Femur (tissue), 1 donor: ENCODE data around the gene KRT6B.
"Not testable (repeated sequence)": the region's sequence is repeated elsewhere in the genome, so short reads cannot be mapped to it uniquely, and the experiment has no call there.

ENCODE experiments used
- DNase-seq: peaks from one replicate; pipeline ENCODE4 v3.0.0-alpha.2; 2017

Gene KRT6B

DNA sequence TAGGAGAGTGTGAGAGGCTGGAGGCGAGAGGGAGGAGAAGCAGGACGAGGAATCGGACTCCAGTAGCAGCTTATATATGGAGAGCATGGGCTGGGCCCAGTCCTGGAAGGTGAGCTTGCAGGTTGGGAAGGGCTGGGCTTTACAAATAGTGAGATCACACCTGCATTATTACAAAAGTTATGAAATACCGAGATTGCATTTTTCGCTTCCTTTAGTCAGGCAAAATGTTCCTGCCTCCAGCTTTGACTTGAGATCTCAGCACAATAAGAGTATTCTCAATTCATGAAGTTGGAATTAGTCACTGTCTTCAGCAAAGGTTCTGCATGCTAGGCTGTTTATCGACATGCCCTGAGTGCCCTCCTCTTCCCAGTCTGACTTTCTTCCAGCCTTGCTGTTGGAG, at the start of gene KRT6B:
Gene KRT6B, minus strand, starts transcription at position 46 of the 400 bp plus-strand sequence. CDS start 68 bp downstream, outside the sequence.
- DNase-seq: no peak

DNA sequence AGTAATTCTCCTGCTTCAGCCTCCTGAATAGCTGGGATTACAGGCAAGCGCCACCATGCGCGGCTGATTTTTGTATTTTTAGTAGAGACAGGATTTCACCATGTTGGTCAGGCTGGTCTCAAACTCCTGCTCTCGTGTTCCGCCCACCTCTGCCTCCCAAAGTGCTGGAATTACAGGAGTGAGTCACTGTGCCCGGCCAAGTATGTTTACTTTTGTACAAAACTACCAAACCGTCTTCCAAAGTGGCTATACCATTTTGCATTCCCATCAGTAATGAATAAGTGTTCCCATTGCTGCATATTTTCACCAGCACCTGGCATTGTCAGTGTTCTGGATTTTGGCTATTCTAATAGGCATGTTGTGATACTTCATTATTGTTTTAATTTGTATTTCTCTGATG, 49.5 kb upstream of the KRT6B start:
- no peak for DNase-seq

DNA sequence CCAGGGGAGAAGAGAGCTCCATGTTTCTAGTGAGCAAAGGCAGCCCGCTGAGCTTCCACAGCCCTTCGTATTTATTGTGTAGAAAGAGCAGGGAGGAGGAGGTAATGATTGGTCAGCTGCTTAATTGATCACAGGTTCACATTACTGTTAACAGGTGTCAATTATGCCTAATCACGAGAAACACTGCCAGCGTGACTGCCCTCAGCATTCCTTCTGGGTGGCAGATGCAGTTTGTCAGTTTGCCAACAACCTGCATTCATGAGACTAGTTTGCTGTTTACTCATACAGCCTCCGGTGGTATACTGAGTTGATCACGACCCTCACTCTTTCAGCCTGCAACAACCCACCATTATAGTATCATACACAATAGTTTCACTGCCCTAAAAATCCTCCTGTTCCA, 48.6 kb upstream of the KRT6B start:
- DNase-seq: not testable (repeated sequence)

DNA sequence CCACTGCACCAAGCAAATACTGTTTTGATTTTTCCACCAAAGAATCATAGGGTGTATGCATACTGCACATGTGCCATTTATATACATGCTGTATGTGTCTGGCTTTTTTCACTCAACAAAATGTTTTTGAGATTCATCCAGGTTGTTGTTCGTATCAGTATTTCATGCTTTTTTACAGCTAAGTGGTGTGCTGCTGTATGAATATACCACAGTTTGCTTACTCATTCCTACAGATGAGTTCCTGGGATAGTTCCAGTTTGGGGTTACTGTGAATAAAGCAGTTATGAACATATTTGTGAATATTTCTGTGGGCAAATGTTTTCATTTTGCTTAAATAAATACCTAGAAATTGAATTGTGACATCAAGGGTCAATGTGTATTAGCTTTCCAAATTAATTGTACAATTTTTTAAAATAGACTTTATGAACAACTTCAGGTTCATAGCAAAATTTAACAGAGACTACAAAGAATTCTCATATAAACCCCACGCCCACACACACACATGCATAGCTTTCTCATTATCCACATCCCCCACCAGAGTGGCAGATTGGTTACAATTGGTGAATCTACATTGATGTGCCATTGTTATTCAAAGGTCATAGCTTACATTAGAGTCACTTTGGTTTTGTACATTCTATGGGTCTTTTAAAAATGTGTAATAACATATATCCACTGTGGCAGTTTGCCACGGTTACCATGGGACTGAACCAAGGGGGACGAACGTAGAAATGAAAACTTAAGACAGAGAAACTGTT, 48.0 kb upstream of the KRT6B start:
- DNase-seq: no peak

DNA sequence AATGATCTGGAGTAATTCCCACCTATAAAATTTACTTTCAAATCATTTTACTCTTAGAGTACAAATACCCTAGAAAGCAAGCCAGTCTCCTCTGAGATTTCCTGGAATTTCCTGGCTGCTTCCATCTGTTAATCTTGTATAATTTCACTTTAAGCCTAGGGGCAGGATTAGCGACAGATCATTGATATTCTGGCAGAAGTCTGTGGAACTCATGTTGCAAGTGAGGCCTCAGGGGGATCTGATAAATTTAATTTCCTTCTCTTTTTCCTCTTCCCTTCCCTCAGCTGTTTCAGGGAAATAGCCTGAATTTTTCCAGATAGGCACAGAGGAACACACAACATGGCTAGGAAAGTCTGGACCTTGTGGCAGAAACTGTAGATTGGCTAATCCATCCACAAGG, 47.0 kb upstream of the KRT6B start:
- DNase-seq: no peak

DNA sequence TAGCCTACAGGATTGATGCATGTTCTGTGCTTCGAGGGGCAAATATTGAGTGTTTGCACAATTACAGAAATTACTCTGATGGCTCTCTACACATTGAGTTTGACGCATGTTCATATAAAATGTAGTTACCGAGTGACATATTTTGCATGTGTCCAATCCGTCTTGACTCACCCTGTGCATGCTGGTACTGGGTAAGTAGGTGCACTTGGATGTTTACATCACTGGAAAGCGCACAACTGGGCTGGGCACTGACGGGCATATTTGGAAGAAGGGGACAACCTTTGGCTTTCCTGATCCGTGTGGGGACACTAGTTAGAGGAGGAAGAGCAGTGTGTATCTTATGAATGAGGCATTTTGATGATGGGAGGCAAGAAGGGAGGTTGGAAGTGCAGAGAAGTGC, 46.0 kb upstream of the KRT6B start:
- no peak for DNase-seq

DNA sequence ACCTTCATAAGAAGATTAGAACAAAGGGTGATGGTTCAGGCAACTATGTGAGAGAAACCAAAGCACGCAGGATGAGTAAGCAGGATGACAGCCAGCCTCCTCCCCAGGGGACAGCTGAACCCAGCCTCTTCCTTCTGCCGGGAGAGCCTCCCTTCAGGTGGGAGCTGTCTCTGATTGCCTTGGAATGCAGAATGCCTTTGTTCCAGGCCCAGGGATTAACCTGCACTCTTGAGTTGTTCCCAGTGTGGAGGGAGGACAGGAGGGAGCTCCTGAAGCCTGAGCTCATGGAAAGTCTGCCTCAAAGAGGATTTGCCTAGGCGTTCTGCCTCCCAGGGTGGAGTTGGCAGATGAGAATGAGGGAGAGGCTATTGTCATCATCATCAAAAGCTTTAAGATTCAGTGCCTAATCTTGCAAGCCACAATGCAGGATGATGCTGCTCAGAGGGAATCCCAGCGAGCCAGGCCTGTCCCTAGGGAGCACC, 44.7 kb upstream of the KRT6B start:
- no peak for DNase-seq

DNA sequence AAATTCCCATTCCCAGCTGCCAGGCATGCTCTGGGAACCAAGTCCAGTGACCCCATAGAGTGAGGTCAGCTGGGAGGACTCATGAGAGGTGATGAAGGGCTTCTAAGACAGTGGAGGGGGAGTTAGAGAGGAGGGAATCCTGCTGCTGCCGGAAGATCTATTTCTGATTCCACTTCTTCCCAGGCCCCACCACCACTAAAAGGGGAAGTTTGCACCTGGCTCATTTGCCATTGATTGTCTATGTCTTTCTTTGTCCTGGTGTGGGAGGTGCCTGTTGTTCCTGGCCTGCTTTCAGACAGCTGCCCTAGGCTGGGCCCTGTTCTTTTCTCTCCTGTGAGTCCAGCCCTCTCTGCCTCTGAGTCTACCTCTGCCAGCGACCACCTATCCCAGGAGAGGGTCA, 44.1 kb upstream of the KRT6B start:
- DNase-seq: no peak

DNA sequence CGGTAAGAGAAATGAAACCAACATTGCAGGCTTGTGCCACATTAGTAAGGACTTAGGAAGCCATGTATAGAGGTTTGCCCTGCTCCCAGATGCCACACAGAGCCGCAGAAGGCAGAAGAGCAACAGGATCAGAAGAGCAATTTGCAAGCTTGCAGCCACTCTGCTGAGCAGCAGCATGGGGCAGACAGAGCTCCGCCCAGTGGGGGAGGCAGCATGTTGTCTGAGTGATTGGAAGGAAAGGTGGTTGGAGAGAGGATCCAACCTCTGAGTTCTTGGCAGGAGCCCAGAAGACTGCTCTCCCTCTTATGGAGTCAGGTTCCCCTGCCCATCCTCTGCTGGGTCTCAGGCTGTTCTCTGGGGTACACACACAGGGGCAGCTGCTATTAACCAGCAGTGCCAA, 43.4 kb upstream of the KRT6B start:
- DNase-seq: no peak

DNA sequence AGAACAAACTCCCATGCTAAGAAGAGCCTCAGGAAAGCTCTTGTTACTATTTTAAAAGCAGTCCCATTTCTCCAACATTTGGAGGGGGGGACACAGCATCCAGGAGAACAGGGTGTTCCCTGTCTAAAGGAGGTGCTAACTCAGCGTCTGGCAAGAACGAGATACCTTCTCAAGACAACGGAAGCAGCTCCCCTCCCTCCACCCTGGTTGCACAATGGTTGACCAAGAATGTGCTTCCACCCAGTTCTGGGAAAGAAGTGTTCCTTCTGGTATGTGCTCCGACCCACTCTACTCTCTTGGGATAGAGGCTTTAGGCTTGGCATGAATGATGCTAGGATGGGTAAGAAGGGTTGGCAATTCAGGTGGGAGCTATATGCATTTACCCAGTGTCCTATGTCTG, 42.6 kb upstream of the KRT6B start:
- DNase-seq: no peak

DNA sequence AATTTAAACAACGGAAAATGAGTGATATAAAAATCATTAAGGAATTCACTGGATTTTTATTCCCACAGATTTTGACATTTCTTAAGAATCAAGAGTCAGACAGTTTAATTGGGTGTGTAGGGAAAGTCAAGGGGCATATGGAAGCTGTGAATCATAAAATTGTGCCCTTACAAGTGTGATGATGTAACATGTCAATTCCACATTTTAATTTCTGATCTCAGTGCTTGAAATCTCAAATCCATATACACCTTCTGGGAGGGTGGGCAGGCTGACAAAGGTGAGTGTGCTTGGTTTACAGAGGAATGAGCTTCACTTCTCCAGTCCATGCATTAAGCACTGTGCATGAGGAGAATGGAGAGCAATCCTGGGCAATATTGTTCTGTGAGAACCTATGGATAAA, 42.2 kb upstream of the KRT6B start:
- DNase-seq: no peak

DNA sequence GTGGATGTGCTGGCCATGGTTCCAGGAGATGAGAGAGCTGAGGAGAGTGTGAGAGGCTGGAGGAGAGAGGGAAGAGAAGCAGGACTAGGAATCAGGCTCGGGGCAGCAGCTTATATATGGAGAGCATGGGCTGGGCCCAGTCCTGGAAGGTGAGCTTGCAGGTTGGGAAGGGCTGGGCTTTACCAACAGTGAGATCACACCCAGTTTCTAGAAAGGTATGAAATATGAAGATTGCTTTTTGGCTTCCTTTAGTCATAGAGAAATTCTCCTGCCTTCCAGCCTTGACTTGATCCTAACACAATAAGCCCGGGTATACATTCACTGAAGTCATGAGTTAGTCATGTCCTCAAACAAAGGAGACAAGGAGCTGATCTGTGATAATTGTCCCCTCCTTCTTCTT, 41.2 kb upstream of the KRT6B start, which contains the start of gene KRT6A:
Gene KRT6A, minus strand, starts transcription at position 86 of the 400 bp plus-strand sequence. Its CDS starts 69 bp downstream, at position 17.
- DNase-seq: no peak

DNA sequence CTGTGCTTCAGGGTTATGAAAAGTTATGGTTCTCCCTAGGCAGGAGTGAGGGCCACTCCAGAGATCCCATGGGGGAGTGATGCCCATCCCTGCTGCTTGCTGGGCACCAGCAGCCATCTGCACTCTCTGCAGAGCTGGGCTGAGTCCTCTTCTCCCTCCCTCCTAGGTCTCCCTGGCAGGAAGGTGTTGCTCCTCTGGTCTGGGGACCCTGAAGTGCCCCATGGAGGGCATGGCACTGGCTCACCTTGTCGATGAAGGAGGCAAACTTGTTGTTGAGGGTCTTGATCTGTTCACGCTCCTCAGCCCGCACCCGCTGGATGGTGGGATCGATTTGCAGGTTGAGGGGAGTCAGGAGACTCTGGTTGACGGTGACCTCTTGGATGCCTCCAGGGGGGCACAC, 40.5 kb upstream of the KRT6B start:
- not testable (repeated sequence) for DNase-seq

DNA sequence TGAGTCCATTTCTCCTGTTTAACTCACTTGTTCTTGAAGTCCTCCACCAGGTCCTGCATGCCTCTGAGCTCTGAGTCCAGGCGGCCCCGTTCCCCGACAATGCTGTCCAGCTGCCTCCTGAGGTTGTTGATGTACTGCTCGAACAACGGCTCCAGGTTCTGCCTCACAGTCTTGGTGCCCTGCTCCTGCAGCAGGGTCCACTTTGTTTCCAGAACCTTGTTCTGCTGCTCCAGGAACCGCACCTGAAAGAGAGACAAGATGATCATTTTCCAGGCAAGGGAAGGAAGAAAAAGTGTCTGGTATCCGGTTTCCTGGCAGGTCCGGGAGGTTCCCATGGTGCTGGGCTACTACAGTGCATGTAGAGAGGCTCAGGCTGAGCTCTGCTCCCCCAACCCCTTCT, 39.5 kb upstream of the KRT6B start:
- not testable (repeated sequence) for DNase-seq

DNA sequence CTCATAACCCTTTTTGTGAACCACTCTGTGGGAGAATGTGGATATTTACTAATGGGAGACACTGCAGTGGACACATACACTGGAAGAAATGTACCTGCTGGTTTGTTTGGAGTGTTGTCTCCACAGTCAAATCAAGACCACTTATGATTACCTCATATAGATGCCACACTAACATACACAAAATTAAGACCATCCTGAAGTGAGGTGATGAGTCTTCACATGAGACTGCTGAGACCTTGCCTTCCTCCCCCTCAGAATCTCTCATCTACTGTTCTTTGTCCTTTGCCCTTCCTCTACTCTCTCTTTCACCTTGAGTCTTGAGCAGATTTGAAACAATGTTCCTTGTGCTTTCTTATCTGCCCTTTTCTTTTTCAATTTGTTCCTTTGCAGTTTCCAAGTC, 36.8 kb upstream of the KRT6B start:
- no peak for DNase-seq

DNA sequence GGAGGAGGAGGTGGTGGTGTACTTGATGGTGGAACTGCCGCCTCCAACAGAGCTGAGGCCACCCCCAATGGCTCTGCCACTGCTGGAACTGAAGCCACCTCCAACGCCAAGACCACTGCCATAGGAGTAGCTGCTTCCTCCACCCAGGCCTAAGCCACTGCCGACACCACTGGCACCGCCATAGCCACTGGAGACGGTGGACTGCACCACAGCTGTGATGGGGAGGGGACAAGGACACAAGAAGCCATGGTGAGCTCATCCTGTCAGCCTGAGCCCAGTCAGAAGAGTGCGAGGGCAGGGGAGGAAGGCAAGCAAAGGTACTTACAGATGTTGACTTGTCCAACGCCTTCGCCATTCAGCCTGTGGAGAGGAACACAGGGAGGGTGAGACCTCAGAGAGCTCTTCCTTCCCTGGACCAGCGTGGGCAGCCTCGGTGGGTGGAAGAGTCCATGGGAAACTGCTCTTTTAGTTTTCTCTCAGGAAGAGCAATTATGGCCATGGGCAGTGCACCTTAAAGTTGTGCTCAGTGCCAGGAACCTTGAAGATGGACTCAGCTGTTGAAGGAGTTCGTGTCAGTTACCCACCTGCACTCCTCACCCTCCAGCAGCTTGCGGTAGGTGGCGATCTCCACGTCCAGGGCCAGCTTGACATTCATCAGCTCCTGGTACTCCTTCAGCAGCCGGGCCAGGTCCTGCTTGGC, 35.9 kb upstream of the KRT6B start:
- not testable (repeated sequence) for DNase-seq

DNA sequence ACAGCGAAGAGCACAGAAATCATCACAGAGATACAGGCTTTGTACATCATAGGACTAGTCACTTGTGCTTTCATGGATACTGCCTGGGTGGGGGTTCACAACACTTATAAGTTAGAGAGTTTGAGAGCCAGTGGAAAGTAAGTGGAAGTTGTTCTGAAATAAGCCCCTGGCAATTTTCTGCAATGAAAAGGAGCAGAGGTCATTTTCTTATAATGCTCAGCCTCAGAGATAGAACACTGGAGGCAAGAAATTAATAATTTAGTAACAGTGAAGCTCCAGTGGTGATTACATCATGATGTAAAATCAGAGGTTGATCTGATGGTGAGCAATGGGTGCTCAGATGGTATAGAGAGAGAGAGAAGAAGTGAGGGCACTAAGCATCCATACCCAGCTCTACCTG, 35.3 kb upstream of the KRT6B start:
- no peak for DNase-seq

DNA sequence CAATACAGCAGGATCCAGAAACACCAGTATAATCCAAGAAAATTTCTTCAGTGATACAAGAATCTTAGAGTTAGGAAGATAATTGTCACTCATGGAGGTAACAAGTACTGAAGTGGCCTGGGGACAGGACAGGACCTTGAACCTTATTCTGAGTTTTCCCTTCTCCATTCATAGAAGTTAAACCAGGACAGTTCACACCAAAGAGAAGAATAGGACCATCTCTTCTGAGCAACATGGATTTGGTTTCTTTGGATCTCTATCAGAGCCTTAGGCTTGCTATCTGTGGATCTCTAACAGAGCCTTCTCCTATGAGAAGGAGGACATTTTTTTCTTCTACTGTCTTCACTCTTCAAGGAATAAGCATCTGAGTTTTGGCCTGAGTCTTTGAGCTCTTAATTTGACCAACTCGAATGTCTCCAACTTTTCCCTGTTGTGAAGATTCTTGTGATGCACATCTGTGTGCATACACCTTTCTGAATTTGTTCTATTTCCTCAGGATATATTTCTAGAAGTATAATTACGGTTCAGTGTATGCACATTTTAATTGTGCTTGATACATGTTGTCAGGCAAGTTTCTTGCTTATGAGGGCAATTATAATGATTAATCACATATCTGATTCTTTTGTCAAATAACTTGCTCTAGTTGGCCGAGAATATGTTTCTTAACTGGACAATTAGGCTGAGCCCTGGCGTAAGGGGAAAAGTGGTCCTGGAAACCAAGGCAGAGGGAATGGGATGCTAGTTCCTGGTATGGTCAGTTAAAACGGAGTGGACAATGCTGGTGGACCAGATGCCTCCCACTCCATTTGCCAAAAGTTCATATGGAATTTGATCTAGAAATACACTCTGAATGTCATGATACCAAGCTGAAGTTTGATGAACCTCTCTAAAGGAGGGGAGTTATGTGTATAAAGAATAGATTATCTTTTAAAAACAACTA, 34.5 kb upstream of the KRT6B start:
- no peak for DNase-seq

DNA sequence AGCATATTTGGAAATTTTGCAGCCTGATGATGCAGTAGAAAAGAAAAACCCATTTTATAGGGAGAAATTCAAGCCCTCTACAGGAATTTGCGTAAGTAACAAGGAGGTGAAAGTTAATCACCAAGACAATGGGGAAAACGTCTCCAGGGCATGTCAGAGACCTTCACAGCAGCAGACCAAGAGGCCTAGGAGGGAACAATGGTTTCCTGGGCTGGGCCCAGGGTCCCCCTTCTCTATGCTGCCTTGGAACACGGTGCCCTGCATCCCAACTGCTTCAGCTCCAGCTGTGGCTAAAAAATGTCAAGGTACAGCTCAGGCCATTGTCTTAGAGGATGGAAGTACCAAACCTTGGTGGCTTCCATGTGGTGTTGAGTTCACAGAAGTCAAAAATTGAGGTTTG, 28.1 kb upstream of the KRT6B start:
- no peak for DNase-seq

DNA sequence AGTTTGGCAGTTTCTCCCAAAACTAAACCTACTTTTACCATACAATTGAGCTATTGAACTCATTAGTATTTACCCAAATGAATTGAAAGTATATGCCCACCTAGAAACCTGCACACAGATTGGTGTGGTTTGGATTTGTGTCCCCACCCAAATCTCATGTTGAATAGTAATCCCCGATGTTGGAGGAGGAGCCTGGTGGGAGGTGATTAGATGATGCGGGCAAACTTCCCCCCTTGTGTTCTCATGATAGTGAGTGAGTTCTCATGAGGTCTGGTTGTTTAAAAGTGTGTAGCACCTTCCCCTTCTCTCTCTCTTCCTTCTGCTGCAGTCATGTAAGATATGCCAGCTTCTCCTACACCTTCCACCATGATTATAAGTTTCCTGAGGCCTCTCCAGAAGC, 25.7 kb upstream of the KRT6B start:
- DNase-seq: no peak

DNA sequence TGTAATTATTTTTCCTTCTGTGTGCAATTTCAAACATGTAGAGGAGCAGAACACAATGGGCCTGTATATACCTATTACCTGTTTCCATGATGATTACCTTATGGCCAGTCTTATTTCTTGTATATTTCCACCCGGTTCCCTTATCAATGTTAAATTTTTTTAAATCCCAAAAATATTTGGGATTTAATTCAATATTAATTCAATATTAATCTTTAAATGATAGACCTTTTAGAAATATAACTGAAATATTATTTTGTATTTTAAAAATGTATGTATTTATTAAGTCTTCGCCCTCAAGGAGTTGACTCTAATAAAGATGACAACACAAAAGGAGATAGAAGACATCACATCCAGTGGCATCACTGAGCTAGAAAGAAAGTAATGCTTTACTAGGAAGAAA, 22.3 kb upstream of the KRT6B start:
- DNase-seq: no peak

DNA sequence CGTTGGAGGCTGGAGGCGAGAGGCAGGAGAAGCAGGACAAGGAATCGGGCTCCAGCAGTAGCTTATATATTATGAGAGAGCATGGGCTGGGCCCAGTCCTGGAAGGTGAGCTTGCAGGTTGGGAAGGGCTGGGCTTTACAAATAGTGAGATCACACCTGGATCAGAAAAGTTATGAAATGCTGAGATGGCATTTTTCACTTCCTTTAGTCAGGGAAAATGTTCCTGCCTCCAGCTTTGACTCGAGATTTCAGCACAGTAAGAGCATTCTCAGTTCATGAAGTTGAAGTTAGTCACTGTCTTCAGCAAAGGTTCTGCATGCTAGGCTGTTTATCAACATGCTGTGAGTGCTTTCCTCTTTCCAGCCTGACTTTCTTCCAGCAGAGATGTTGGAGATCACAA, 21.8 kb upstream of the KRT6B start, which contains the start of gene KRT6C:
Gene KRT6C, minus strand, starts transcription at position 38 of the 400 bp plus-strand sequence. CDS start 68 bp downstream, outside the sequence.
- no peak for DNase-seq

DNA sequence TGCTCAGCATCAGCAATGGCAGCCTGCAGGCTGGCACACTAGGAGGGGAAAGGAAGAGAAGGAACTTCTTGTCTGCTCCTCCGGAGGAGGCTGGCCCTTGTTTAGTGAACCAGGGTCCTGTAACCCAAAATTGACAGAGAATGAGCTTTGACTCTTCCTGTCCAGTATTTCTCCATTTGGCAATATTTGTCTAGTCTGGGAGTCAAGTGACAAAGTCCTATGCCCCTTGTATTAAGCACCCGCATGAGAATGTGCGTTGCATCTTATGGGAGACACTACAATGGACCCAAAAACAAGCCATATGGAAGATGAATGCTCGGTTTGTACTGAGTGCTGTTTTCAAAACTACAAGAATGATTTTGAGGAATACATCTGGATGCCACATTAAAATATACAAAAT, 17.9 kb upstream of the KRT6B start:
- DNase-seq: no peak
